Astrocyte (in vitro differentiated cells and primary cell): Measurements from ENCODE around the gene ZBTB12. TPM values are rescaled to one million over a fixed set of nuclear protein-coding genes. Genes with fewer than 3 reads are reported as not detected.

ENCODE experiments used
- DNase-seq: peaks from one replicate; pipeline ENCODE4 v3.0.0-alpha.2; 2010; ENCODE audit warnings: low read depth
- FAIRE-seq: peaks from 2 replicates; lab custom pipeline; 2011; peaks lifted over from hg19 to GRCh38; lab: Jason Lieb, UNC
- H2AFZ ChIP-seq: 2 replicates; pipeline ENCODE4 v1.6.0; 2012; ENCODE audit warnings: low read depth, low read length, inconsistent platforms
- H3K27ac ChIP-seq: 2 replicates; pipeline ENCODE4 v1.5.1; 2011; ENCODE audit warnings: low read depth, low read length, inconsistent platforms
- H3K27me3 ChIP-seq: 2 replicates; pipeline ENCODE4 v1.6.0; 2011; ENCODE audit warnings: low read length, inconsistent platforms; ENCODE audit not compliant: insufficient read depth
- H3K36me3 ChIP-seq: 2 replicates; pipeline ENCODE4 v1.5.1; 2011; ENCODE audit warnings: low read length, inconsistent platforms; ENCODE audit not compliant: insufficient read depth
- H3K4me1 ChIP-seq: 2 replicates; pipeline ENCODE4 v1.5.1; 2011; ENCODE audit warnings: low read length, inconsistent platforms; ENCODE audit not compliant: insufficient read depth
- H3K4me2 ChIP-seq: 2 replicates; pipeline ENCODE4 v1.6.0; 2012; ENCODE audit warnings: low read length, inconsistent platforms
- H3K4me3 ChIP-seq: 2 replicates; pipeline ENCODE4 v1.5.1; 2011; ENCODE audit warnings: low read depth, mild to moderate bottlenecking, low read length, inconsistent platforms; ENCODE audit not compliant: insufficient read depth
- H3K79me2 ChIP-seq: 2 replicates; pipeline ENCODE4 v1.6.0; 2012; ENCODE audit warnings: mild to moderate bottlenecking, low read length, inconsistent platforms; ENCODE audit not compliant: insufficient read depth
- H3K9ac ChIP-seq: 2 replicates; pipeline ENCODE4 v1.6.0; 2012; ENCODE audit warnings: mild to moderate bottlenecking, low read length, inconsistent platforms
- H3K9me3 ChIP-seq: 2 replicates; pipeline ENCODE4 v1.5.1; 2012; ENCODE audit warnings: low read depth, mild to moderate bottlenecking, low read length, inconsistent platforms; ENCODE audit not compliant: insufficient read depth
- H4K20me1 ChIP-seq: 2 replicates; pipeline ENCODE4 v1.6.0; 2012; ENCODE audit warnings: low read length, inconsistent platforms; ENCODE audit not compliant: insufficient read depth
- H3K27ac Mint-ChIP-seq: one replicate; pipeline ENCODE4 v1.8.0; 2021; ENCODE audit warnings: mild to moderate bottlenecking, mixed read lengths; ENCODE audit not compliant: unreplicated experiment
- H3K27me3 Mint-ChIP-seq: one replicate; pipeline ENCODE4 v1.8.0; 2021; ENCODE audit warnings: low read depth, mixed read lengths; ENCODE audit not compliant: unreplicated experiment
- H3K36me3 Mint-ChIP-seq: one replicate; pipeline ENCODE4 v1.8.0; 2021; ENCODE audit warnings: low read depth, mixed read lengths; ENCODE audit not compliant: unreplicated experiment
- H3K4me1 Mint-ChIP-seq: one replicate; pipeline ENCODE4 v1.8.0; 2021; ENCODE audit warnings: low read depth, mixed read lengths; ENCODE audit not compliant: unreplicated experiment
- H3K4me3 Mint-ChIP-seq: one replicate; pipeline ENCODE4 v1.8.0; 2021; ENCODE audit warnings: mild to moderate bottlenecking, moderate library complexity, mixed read lengths; ENCODE audit not compliant: unreplicated experiment
- H3K9me3 Mint-ChIP-seq: one replicate; pipeline ENCODE4 v1.8.0; 2021; ENCODE audit warnings: mild to moderate bottlenecking, mixed read lengths; ENCODE audit not compliant: unreplicated experiment
- CTCF ChIP-seq: IDR thresholded peaks from 2 replicates; pipeline ENCODE4 v1.5.1; 2011; ENCODE audit warnings: low read depth, mild to moderate bottlenecking, inconsistent platforms, low read length, moderate library complexity; ENCODE audit not compliant: insufficient read depth
- EZH2 ChIP-seq: IDR thresholded peaks from 2 replicates; pipeline ENCODE4 v1.6.1; 2012; ENCODE audit warnings: mild to moderate bottlenecking, low read length, inconsistent platforms; ENCODE audit not compliant: insufficient read depth
- total RNA-seq: library from RNA; stranded (reverse); gene quantifications from 2 replicates; pipeline ENCODE4 v1.2.1, GENCODE V29; 2021

Gene ZBTB12
- total RNA-seq, 1 donor from 2014 or later: 4.6 TPM

- Histone ChIP-seq H2AFZ (no peak overlapping the region), H3K9ac (no peak overlapping the region), H4K20me1 (no peaks in the 10 kb centered on the region), H3K27me3 (peaks cover 2% of the 10 kb centered on the region), H3K4me2 (no peak overlapping the region), H3K27ac (no peak overlapping the region), H3K9me3 (no peaks in the 10 kb centered on the region), H3K79me2 (no peaks in the 10 kb centered on the region), H3K4me1 (peaks cover 7% of the 10 kb centered on the region), H3K4me3 (no peak overlapping the region), H3K36me3 (peaks cover 17% of the 10 kb centered on the region)
- DNase-seq (peak; percentile 9), FAIRE-seq (no peak)
- TF ChIP-seq EZH2: no peak
- no peak for TF ChIP-seq CTCF
- H3K9me3 Mint-ChIP-seq: no peaks in the 10 kb centered on the region
- H3K36me3 Mint-ChIP-seq: peaks cover 13% of the 10 kb centered on the region
- H3K4me1 Mint-ChIP-seq: peaks cover 11% of the 10 kb centered on the region
- H3K27ac Mint-ChIP-seq: peak overlapping the region; percentile 20
- H3K27me3 Mint-ChIP-seq: peaks cover 38% of the 10 kb centered on the region
- H3K4me3 Mint-ChIP-seq: peak overlapping the region; percentile 37
These were observed 47.0 kb upstream of the ZBTB12 start for GRCh38 chr6:31948753-31949413.

- Histone ChIP-seq H3K27ac (no peak overlapping the region), H3K79me2 (no peaks in the 10 kb centered on the region), H3K9me3 (no peaks in the 10 kb centered on the region), H3K36me3 (peaks cover 14% of the 10 kb centered on the region), H4K20me1 (no peaks in the 10 kb centered on the region), H3K4me2 (no peak overlapping the region), H3K4me3 (no peak overlapping the region), H3K4me1 (peaks cover 7% of the 10 kb centered on the region), H3K27me3 (peaks cover 3% of the 10 kb centered on the region), H3K9ac (no peak overlapping the region), H2AFZ (no peak overlapping the region)
- no peak for FAIRE-seq
- H3K27me3 Mint-ChIP-seq: peaks cover 44% of the 10 kb centered on the region
- no peak overlapping the region for H3K27ac Mint-ChIP-seq
- H3K4me3 Mint-ChIP-seq: no peak overlapping the region
- H3K36me3 Mint-ChIP-seq: peaks cover 13% of the 10 kb centered on the region
- peaks cover 11% of the 10 kb centered on the region for H3K4me1 Mint-ChIP-seq
- no peaks in the 10 kb centered on the region for H3K9me3 Mint-ChIP-seq
- DNase-seq: no peak
- TF ChIP-seq EZH2 (no peak), CTCF (no peak)
These were observed 46.4 kb upstream of the ZBTB12 start for GRCh38 chr6:31948306-31948705.

GRCh38 chr6:31947864-31948263 lies 46.0 kb upstream of the ZBTB12 start:
- TF ChIP-seq CTCF: no peak
- Mint-ChIP-seq H3K4me3 (no peak overlapping the region), H3K4me1 (peaks cover 11% of the 10 kb centered on the region), H3K9me3 (no peaks in the 10 kb centered on the region), H3K27me3 (peaks cover 46% of the 10 kb centered on the region), H3K36me3 (peaks cover 13% of the 10 kb centered on the region), H3K27ac (no peak overlapping the region)
- H3K9ac ChIP-seq: no peak overlapping the region
- DNase-seq (no peak), FAIRE-seq (no peak)
- H3K4me1 ChIP-seq: peaks cover 7% of the 10 kb centered on the region
- no peak overlapping the region for H3K4me3 ChIP-seq
- H2AFZ ChIP-seq: no peak overlapping the region
- no peaks in the 10 kb centered on the region for H3K79me2 ChIP-seq
- H3K4me2 ChIP-seq: no peak overlapping the region
- peaks cover 10% of the 10 kb centered on the region for H3K36me3 ChIP-seq
- H4K20me1 ChIP-seq: no peaks in the 10 kb centered on the region
- peaks cover 5% of the 10 kb centered on the region for H3K27me3 ChIP-seq
- no peaks in the 10 kb centered on the region for H3K9me3 ChIP-seq
- no peak overlapping the region for H3K27ac ChIP-seq
